K562 (cell line): ENCODE data around the gene BAZ2A. TPM values are rescaled to one million over a fixed set of nuclear protein-coding genes. Genes with fewer than 3 reads are reported as not detected.

Experiments
- ATAC-seq: fragments of 200-7000 bp; cut with Tn5 transposase; 3 replicates; pipeline ENCODE4 v1.9.1; 2020; ENCODE audit warnings: moderate library complexity
- BruUV-seq: library from RNA; stranded (reverse); fragments of 400-500 nt; replicated peaks from 2 replicates; lab custom pipeline; 2021; lab: Mats Ljungman, UMichigan
- CTCF ChIA-PET: fragments of 300-600 bp; formaldehyde crosslinking; extraction: SDS; loops from one replicate; lab custom pipeline; 2021; ENCODE audit warnings: low intra/inter-chr PET ratio; lab: Yijun Ruan, JAX
- POLR2A ChIA-PET: fragments of 300-600, 350-650 bp; sonication (Branson Sonifier 250); formaldehyde crosslinking; extraction: SDS; loops from one replicate; lab custom pipeline; 2021; ENCODE audit warnings: antibody characterized with exemption, inconsistent platforms; lab: Yijun Ruan, JAX
- DNase-seq, 4 experiments: peaks; one replicate each; pipeline versions ENCODE4 v3.0.0 to v3.0.0-alpha.2; 2011 to 2018; ENCODE audit warnings: low spot score in 3 of 4, mixed read lengths in 3 of 4; ENCODE audit errors: extremely low read depth in 1 of 4
- FAIRE-seq: peaks from 2 replicates; lab custom pipeline; 2011; peaks lifted over from hg19 to GRCh38; lab: Jason Lieb, UNC
- H2AFZ ChIP-seq: 2 replicates; pipeline ENCODE4 v1.6.0; 2011; ENCODE audit warnings: low read depth, low read length, control low read depth, inconsistent platforms
- H3K27ac ChIP-seq: fragments of 200-600 bp; 3 replicates; pipeline ENCODE4 v1.8.0; 2011; ENCODE audit warnings: low read depth, mild to moderate bottlenecking, control low read depth, inconsistent platforms, low read length, moderate library complexity, mixed read lengths; ENCODE audit errors: extremely low read depth
- H3K27me3 ChIP-seq, 2 experiments: fragments of 300-600 bp in 1 of 2; 2 replicates in 1 of 2; 3 replicates in 1 of 2; pipeline versions ENCODE4 v1.6.0 to v1.8.0; 2011; ENCODE audit warnings: inconsistent platforms in 2 of 2, low read length in 2 of 2, mild to moderate bottlenecking in 1 of 2, mixed read lengths in 1 of 2, moderate library complexity in 1 of 2; ENCODE audit not compliant: control insufficient read depth in 2 of 2, insufficient read depth in 2 of 2
- H3K36me3 ChIP-seq: fragments of 300-600 bp; 3 replicates; pipeline ENCODE4 v1.8.0; 2011; ENCODE audit warnings: mild to moderate bottlenecking, low read length, inconsistent platforms; ENCODE audit not compliant: control insufficient read depth, insufficient read depth
- H3K4me1 ChIP-seq, 2 experiments: fragments of 200-600 bp in 1 of 2; replicated peaks in 1 of 2; 2 replicates in 1 of 2; 3 replicates in 1 of 2; pipeline versions ENCODE4 v1.5.1 to v1.8.0; 2011; ENCODE audit warnings: inconsistent platforms in 2 of 2, low read length in 2 of 2, mild to moderate bottlenecking in 1 of 2, mixed read lengths in 1 of 2, moderate library complexity in 1 of 2; ENCODE audit not compliant: control insufficient read depth in 2 of 2, insufficient read depth in 2 of 2
- H3K4me2 ChIP-seq: 2 replicates; pipeline ENCODE4 v1.6.1; 2011; ENCODE audit warnings: low read length, control low read depth, inconsistent platforms, mixed read lengths; ENCODE audit not compliant: insufficient read depth
- H3K4me3 ChIP-seq: fragments of 200-600 bp; sonication (generic), shearing (Covaris generic); 2 replicates; pipeline ENCODE4 v1.5.1; 2016; ENCODE audit warnings: control low read depth, inconsistent platforms
- H3K79me2 ChIP-seq: fragments of 200-600 bp; 3 replicates; pipeline ENCODE4 v1.8.0; 2011; ENCODE audit warnings: low read length, inconsistent platforms; ENCODE audit not compliant: control insufficient read depth, insufficient read depth
- H3K9ac ChIP-seq, 2 experiments: 2 replicates each; pipeline versions ENCODE4 v1.6.0 to v1.6.1; 2011; ENCODE audit warnings: low read depth in 2 of 2, low read length in 2 of 2, control low read depth in 1 of 2, inconsistent platforms in 1 of 2, mild to moderate bottlenecking in 1 of 2, mixed read lengths in 1 of 2; ENCODE audit not compliant: insufficient read depth in 1 of 2
- H3K9me1 ChIP-seq: one replicate; pipeline ENCODE4 v1.6.0; 2011; ENCODE audit warnings: inconsistent platforms, mild to moderate bottlenecking, low read length, moderate library complexity; ENCODE audit not compliant: control insufficient read depth, insufficient read depth
- H3K9me3 ChIP-seq: replicated peaks from 2 replicates; pipeline ENCODE4 v1.5.1; 2011; ENCODE audit warnings: low read depth, low read length, inconsistent platforms; ENCODE audit not compliant: control insufficient read depth, insufficient read depth
- H4K20me1 ChIP-seq: replicated peaks from 2 replicates; pipeline ENCODE4 v1.6.1; 2011; ENCODE audit warnings: low read length, inconsistent platforms, mixed read lengths; ENCODE audit not compliant: control insufficient read depth, insufficient read depth
- ATF1 ChIP-seq, 2 experiments: fragments of 450-650 bp in 1 of 2; IDR thresholded peaks; 2 replicates each; pipeline ENCODE4 v1.6.1; 2016; ENCODE audit warnings: missing compliant biosample characterization in 1 of 2, missing genetic modification characterization in 1 of 2
- CEBPG ChIP-seq, 3 experiments: fragments of 200-800 bp in 1 of 3; sonication (Bioruptor generic) in 1 of 3; sonication (generic) in 1 of 3; formaldehyde crosslinking in 1 of 3; IDR thresholded peaks in 2 of 3; conservative IDR thresholded peaks in 1 of 3; 2 replicates each; pipeline versions ENCODE4 v1.6.1 to v1.8.0; 2016 to 2022; ENCODE audit warnings: missing compliant biosample characterization in 2 of 3, missing genetic modification characterization in 2 of 3, mild to moderate bottlenecking in 1 of 3, missing genetic modification reagents in 1 of 3
- EP400 ChIP-seq: fragments of 450-650 bp; IDR thresholded peaks from 2 replicates; pipeline ENCODE4 v1.6.1; 2017; ENCODE audit warnings: antibody characterized with exemption, mild to moderate bottlenecking, moderate library complexity
- ETV1 ChIP-seq: fragments of 450-650 bp; conservative IDR thresholded peaks from 2 replicates; pipeline ENCODE4 v1.6.1; 2016; ENCODE audit warnings: missing genetic modification characterization, control low read depth, low read depth, missing compliant biosample characterization
- IRF9 ChIP-seq: fragments of 450-650 bp; IDR thresholded peaks from 2 replicates; pipeline ENCODE4 v1.6.1; 2016; ENCODE audit warnings: missing biosample characterization, missing genetic modification characterization
- NFRKB ChIP-seq: fragments of 450-650 bp; IDR thresholded peaks from 2 replicates; pipeline ENCODE4 v1.6.1; 2016; ENCODE audit warnings: low read depth
- RFX1 ChIP-seq: fragments of 450-650 bp; IDR thresholded peaks from 2 replicates; pipeline ENCODE4 v1.6.1; 2016; ENCODE audit warnings: mild to moderate bottlenecking, moderate library complexity
- SMARCB1 ChIP-seq: IDR thresholded peaks from 2 replicates; pipeline ENCODE4 v1.6.1; 2011; ENCODE audit warnings: improper control_type of control experiment, low read depth; ENCODE audit not compliant: insufficient read length
- ZBTB7A ChIP-seq: IDR thresholded peaks from 2 replicates; pipeline ENCODE4 v1.6.1; 2011; ENCODE audit warnings: low read depth, mild to moderate bottlenecking, low read length, moderate library complexity, borderline replicate concordance; ENCODE audit not compliant: control insufficient read depth
- ZNF384 ChIP-seq: IDR thresholded peaks from 2 replicates; pipeline ENCODE4 v1.6.1; 2012; ENCODE audit warnings: low read depth, low read length, improper control_type of control experiment
- ZNF511 ChIP-seq: sonication (generic); formaldehyde crosslinking; IDR thresholded peaks from 2 replicates; pipeline ENCODE4 v1.8.0; 2022; ENCODE audit warnings: mild to moderate bottlenecking, missing genetic modification reagents
- WGBS: fragments of 100-300 bp; shearing (Covaris generic); methylation state at CpG from one replicate; pipeline ENCODE4 v1.1.6; 2016; ENCODE audit warnings: low coverage, mixed read lengths; ENCODE audit not compliant: insufficient coverage; ENCODE audit errors: missing lambda C conversion rate; 5-methylcytosine and 5-hydroxymethylcytosine counted together
- in situ Hi-C: fragments of 300-500 bp; cut with MboI; formaldehyde crosslinking; loops from 4 replicates; pipeline ENCODE4 v1.15.0; 2018; ENCODE audit warnings: inconsistent platforms, mixed read lengths
- intact Hi-C: fragments of 100-400 bp; cut with micrococcal nuclease; formaldehyde crosslinking; loops from 2 replicates; pipeline ENCODE4 v1.14.2; 2022
- polyA plus RNA-seq, 8 experiments: library from polyadenylated mRNA; depleted of rRNA in 4 of 8; stranded (reverse) in 5 of 8; unstranded in 3 of 8; fragments of >200 nt; fragmentation: Nextera tagmentation in 2 of 8; fragmentation: Illumina TruSeq in 1 of 8; extraction: Ambion mirVana in 2 of 8; extraction: Trizol in 1 of 8; gene quantifications; 2 replicates each; pipeline versions ENCODE4 v1.2.1 to v1.2.3, GENCODE V29; 2011 to 2014; ENCODE audit warnings: inconsistent platforms in 1 of 8, missing spikeins in 1 of 8
- total RNA-seq, 7 experiments: library from RNA; depleted of rRNA in 6 of 7; stranded (reverse); fragments of >200 nt in 6 of 7; fragmentation: Illumina TruSeq in 2 of 7; extraction: Trizol in 2 of 7; gene quantifications; 2 replicates each; pipeline versions ENCODE4 v1.2.1 to v1.2.3, GENCODE V29; 2011 to 2021; ENCODE audit warnings: low replicate concordance in 1 of 7
- TF ChIP-seq, protein P1 (sequence below), 2 experiments: fragments of 450-650 bp; IDR thresholded peaks; 2 replicates each; pipeline ENCODE4 v1.6.1; 2018; ENCODE audit warnings: mild to moderate bottlenecking in 2 of 2, low read depth in 1 of 2; ENCODE audit not compliant: partially characterized antibody in 2 of 2

The BAZ2A gene
- total and polyA plus RNA-seq, 9 of the 15 experiments (the other 6 are each of a cell fraction or from before 2014, with no cell fraction given), result 4.5 to 86.4 (median 26.2) TPM

DNA sequence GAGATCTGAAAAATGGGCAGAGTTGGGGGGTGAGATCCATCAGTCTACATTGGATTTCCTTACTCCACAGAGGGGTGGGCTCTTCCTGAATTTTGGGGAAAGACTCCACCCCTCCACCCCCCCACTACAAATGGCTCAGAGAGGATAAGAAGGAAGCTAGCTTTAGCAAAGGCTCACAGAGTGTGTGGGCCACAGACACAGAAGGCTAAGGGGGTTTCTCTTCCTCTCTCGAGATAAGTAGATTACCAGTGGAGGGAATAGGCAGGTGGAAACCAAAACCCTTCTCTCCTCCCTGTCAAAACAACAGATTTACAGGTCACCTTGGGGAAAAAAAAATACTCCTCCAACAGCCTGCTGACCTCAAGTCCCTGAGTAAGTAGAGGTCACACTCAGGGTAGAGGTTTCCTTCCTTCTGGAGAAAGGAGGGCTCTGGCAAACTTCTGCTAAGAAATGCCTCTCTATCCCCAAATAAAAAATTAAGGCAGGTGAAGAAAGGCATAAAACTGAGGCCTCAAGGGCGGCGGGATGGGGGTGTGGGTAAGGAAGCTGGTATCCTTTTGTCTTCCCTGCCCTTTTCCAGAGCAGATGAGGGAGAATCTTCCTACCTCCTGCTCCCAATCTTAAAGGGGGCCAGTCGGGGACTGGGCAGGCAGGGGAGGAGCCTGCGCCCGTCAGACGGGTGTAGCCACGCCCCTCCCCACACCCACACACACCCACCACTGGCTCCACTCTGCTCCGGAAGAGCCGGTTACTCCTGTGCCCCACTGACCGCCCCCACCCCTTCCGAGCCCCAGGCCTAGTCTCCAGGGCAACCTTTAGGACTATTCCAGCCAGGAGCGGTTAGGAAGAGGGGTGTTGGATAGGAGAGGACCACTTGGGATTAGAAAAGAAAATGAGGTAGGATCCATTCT, 1.9 kb upstream of the BAZ2A start:
- Histone ChIP-seq H3K4me1 (peaks cover 38 to 48% of the 10 kb centered on the region in 2 experiments), H3K9me1 (no peaks in the 10 kb centered on the region), H2AFZ (peak overlapping the region; percentile 24; the same call in 1 of the 2 replicates), H3K4me2 (peak overlapping the region; percentile 96), H3K27ac (peak overlapping the region; percentile 70), H3K79me2 (peaks cover 89% of the 10 kb centered on the region), H3K4me3 (peak overlapping the region; percentile 28), H3K9ac (peak overlapping the region; percentile 47 to 57; a peak in 3 of 4 replicates), H3K36me3 (peaks cover 20% of the 10 kb centered on the region; the same call in 2 of the 3 replicates), H3K9me3 (no peaks in the 10 kb centered on the region), H3K27me3 (no peaks in the 10 kb centered on the region), H4K20me1 (0 out of 2 replicates have a peak, but pooled peaks cover 9% of the 10 kb centered on the region)
- BruUV-seq, result no TSS peak
- ChIA-PET CTCF (no interaction called here), POLR2A (interaction anchor here (0.9 to 1.0 kb wide), 2 partner anchors 11 to 55 kb away, joined by 3 to 4 read pairs; no protein-coding TSS in a partner anchor)
- intact Hi-C loops (loop anchor here (10.0 kb wide), 3 partner anchors 267 to 453 kb away; partner anchors contain the start of genes APOF, NAB2, STAT2 and ZBTB39), in situ Hi-C loops (no loop called here)
- 2% methylated on average over 11 of the region's 13 CpGs for WGBS
- ATAC-seq (peak; percentile 37), FAIRE-seq (peak; percentile 64), DNase-seq (peak; percentile 83 to 86 (median 84))
- TF ChIP-seq SMARCB1 (peak; percentile 30), IRF9 (tag) (no peak), ZNF511 (CRISPR knock-in tag) (no peak), EP400 (0 out of 2 replicates have a peak, but pooled peaks have one; percentile 11), NFRKB (no peak), ETV1 (tag) (peak; percentile 37; the same call in 1 of the 2 replicates), CEBPG (CRISPR knock-in tag; IDR thresholded peaks at IDR 0.05) (no peak), CEBPG (tag; conservative IDR thresholded peaks at IDR 0.05 in 1 of 2, IDR thresholded peaks at IDR 0.05 in 1 of 2) (0 out of 4 replicates have a peak, but pooled peaks of 1 of the 2 experiments have one; percentile 4), RFX1 (peak; percentile 72; the same call in 1 of the 2 replicates), ZNF384 (0 out of 2 replicates have a peak, but pooled peaks have one; percentile 18), ZBTB7A (peak; percentile 69; the same call in 1 of the 2 replicates), ATF1 (CRISPR knock-in tag; IDR thresholded peaks at IDR 0.05) (no peak), ATF1 (tag; IDR thresholded peaks at IDR 0.05) (0 out of 2 replicates have a peak, but pooled peaks have one; percentile 24)
- TF ChIP-seq, protein P1, sequence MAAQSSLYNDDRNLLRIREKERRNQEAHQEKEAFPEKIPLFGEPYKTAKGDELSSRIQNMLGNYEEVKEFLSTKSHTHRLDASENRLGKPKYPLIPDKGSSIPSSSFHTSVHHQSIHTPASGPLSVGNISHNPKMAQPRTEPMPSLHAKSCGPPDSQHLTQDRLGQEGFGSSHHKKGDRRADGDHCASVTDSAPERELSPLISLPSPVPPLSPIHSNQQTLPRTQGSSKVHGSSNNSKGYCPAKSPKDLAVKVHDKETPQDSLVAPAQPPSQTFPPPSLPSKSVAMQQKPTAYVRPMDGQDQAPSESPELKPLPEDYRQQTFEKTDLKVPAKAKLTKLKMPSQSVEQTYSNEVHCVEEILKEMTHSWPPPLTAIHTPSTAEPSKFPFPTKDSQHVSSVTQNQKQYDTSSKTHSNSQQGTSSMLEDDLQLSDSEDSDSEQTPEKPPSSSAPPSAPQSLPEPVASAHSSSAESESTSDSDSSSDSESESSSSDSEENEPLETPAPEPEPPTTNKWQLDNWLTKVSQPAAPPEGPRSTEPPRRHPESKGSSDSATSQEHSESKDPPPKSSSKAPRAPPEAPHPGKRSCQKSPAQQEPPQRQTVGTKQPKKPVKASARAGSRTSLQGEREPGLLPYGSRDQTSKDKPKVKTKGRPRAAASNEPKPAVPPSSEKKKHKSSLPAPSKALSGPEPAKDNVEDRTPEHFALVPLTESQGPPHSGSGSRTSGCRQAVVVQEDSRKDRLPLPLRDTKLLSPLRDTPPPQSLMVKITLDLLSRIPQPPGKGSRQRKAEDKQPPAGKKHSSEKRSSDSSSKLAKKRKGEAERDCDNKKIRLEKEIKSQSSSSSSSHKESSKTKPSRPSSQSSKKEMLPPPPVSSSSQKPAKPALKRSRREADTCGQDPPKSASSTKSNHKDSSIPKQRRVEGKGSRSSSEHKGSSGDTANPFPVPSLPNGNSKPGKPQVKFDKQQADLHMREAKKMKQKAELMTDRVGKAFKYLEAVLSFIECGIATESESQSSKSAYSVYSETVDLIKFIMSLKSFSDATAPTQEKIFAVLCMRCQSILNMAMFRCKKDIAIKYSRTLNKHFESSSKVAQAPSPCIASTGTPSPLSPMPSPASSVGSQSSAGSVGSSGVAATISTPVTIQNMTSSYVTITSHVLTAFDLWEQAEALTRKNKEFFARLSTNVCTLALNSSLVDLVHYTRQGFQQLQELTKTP (IDR thresholded peaks at IDR 0.05; ENCODE audit: low read depth in 1 of 2, partially characterized antibody in 2 of 2), result no peak
